ENCODE results near the gene MOV10L1.

MOV10L1 gene

DNA sequence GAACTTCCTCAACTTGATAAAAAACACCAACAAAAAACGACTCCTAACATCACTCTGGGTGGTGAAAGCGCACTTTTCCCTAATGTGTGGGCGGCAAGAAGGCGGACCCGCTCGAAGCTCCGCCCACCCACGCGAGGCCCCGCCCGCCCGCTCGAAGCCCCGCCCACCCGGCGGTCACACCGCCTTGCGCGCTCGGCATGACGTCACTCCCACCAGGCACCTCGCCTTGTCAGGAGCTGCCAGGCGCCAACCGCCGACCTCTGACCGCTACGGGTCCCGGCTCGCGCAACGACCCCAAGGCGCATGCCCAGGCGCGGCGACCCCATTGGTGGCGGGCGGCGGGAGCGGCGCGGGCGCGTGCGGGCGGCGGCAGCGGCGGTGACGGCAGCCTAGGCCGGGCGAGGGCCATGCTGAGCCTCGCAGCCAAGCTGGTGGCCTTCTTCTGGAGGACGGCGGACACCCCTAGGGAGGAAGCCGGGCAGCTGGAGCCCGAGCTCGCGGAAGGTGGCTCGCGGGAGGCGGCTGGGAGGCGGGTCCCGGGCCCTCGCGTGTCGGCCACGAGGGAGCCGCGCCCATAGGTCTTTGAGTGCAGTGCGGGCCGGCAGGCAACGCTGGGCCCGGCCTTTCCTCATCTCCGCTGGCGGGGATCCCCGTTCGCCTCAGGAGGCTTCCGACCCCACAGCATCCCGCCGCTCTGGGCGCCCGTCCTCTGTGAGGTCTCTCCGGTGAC, at the start of gene MOV10L1:
TSS of gene MOV10L1 (plus strand) at position 325 of the 730 bp plus-strand sequence. CDS start at position 408, 83 bp downstream.
- no peak for DNase-seq

DNA sequence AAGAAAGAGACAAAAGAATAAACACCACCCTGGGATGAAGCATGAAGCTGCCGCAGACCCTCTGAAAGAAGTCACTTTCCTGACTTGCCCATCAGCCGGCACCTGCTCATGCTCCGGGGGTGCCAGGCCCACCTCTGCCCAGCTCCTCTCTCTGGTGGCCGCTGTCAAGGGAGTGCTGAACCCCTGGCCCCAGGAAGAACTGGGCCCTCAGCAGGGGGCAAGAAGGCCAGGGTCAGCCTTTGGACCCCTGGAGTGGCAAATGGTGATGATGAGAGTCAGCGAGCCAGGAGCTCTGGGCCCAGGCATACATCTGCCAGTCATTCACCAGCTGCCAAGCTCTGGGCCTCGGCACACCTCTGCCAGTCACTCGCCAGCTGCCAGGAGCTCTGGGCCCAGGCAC, 49.1 kb upstream of the MOV10L1 start:
- DNase-seq = no peak

DNA sequence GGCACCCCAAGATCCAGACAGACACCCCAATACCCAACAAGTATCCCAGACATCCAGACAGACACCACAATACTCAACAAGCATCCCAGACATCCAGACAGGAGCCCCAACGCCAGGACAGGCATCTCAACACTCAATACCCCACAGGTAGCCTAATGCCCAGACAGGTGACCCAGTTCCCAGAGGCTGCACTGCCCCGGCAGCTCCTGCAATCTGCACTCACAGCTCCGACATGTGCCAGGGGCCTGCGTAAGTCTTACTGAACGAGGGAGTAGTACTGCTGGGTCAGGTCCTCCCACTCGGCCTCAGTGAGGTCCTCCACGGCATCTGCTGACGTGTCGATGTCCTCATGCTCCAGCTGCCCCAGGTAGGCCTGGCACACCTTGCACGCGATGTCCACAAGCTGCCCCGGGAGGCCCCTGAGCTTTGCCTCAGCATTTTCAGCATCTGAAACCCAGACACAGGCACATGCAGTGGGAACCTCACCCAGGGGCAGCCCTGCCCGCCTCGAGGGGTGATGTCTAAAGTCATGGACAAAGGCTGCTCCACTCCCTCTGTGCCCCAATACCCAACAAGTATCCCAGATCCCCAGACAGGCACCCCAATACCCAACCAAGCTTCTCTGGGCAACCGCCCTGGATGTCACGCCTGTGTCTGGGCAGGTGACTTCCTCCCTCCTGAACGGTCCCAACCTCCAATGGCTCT, 48.3 kb upstream of the MOV10L1 start:
- DNase-seq = no peak

DNA sequence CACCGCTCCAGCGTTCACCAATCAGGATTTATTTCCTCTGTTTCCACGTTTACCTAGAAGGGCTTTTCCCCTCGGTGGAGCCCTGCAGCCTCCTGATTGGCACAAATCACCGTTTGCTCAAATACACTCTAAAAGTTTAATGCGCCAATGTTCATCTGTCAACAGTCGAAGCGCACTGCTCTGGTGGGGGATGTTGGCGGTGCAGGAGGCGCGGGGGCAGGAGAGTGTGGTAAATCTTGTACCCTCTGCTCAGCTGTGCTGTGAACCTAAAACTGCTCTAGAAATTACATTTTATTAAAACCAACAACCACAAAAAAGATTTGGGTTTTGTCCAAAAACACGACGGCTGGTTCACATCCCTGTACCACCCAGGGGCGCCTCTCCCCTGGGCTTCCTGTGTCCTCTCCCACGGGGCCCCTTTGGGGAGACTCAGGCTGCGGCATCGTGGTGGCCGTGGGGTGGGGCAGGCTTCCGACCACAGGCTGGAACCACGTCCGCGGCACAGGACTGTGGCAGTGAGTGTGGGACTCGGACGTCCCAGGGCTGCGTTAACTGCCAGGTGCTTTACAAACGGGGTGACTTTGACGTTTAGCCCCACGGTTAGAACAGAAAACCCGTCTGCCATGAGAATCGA, 45.2 kb upstream of the MOV10L1 start:
- DNase-seq = no peak

DNA sequence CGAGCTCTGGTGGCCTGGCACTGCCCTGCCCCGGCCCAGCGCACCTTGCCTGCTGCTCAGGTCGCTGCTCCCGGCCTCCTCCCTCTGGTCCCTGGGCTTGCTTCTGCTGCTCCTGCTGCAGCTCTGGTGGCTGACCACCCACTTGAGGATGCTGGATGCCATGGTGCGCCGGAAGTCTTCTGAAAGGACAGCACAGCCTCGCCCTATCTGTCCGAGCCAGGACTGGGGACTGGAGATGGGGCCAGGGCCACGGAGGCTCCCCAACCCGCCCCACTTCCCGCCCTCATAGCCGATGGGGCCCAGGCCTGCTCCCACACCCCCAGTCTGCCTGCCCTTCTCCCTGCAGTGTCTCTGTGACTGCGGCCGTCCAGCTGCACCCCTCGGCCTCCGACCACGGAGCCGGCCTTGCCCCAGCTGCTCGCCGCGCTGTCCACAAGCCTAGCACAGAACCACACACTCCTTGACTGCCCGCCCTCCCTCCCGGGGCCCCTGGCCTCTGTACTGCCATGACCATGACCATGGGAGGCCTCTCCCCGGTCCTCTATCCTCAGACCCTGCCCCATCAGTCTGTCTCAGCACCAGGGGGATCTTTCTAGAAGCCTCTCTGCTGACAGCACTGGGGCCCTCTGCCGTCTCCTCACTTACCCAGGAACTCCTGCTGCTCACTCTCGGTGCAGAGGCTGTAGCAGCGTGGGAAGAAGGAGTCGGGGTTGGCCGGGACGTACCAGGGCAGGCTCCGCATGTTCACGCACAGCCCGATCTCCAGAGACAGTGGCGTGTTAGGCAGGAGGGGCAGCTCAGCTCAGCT, 44.4 kb upstream of the MOV10L1 start:
- no peak for DNase-seq

DNA sequence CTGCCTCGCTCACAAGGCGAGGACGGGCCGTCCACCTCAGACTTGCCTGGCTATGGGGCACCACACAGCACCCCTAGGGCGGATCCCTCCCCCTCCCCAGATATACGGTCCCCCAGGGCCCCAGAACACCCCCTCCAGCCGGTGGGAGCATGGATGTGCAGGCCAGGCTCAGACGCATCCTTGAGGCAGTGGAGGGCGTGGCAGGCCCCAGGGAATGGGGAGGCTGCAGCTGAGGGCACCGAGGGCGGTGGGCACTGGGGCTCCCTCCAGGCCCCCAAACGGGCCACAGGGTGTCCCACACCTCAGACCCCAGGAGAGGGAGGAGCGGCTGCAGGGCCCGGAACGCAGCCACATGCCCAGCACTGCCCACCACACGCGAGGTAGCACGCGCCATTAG, 43.8 kb upstream of the MOV10L1 start:
- no peak for DNase-seq

DNA sequence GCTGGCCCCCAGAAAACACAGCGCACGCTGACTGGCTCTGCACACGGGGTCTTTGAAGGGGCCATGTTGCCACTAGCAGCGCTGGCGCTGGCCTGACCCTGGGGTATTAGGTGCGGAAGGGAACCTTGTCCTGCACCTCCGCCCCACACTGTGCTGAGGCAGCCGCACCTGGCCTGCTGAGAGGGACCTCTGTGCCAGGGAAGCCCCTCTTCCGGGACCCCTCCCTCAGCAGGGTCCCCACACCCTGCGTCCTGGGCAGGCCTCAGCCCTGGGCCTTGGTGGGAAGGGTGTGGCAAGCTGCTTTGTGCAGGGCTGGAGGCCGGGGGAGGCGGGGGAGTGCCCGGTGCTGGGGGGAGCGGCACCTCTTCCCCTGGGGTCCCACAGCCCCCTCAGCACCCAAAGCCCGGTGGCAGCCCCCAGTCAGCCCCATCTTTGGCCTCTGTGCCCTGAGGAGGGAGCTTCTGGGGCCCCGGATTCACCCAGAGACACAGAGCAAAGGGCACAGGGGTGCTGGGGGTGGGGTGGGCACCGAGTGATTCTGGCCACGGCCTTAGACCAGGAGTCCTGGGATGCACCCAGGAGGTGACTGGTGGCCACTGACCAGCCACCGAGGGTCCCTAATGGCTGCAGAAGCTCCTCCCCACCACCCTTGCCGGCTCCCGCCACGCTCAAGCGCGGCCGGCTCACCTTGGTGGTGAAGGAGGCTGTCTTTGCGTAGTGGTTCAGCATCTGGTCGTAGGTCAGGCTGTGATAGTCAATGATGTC, 43.1 kb upstream of the MOV10L1 start:
- no peak for DNase-seq

DNA sequence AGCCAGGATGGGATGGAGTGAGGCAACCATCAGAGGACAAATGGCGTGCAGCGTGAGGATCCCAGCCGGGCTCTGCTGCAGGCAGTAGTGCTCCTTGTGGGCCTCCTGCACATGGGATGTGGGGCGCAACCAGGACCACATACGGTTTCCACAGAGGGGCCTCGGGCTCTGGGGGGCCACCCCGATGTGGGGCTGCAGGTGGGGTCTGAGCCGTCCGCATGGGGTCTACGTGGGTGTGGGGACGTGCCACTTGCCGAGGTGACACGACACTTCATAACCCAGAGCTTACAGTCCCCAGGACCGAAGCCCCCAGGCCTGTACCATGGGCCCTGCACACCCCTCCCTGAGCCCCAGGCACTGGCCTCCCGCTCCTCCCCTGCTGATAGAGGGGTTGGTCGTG, 42.5 kb upstream of the MOV10L1 start:
- DNase-seq = no peak

DNA sequence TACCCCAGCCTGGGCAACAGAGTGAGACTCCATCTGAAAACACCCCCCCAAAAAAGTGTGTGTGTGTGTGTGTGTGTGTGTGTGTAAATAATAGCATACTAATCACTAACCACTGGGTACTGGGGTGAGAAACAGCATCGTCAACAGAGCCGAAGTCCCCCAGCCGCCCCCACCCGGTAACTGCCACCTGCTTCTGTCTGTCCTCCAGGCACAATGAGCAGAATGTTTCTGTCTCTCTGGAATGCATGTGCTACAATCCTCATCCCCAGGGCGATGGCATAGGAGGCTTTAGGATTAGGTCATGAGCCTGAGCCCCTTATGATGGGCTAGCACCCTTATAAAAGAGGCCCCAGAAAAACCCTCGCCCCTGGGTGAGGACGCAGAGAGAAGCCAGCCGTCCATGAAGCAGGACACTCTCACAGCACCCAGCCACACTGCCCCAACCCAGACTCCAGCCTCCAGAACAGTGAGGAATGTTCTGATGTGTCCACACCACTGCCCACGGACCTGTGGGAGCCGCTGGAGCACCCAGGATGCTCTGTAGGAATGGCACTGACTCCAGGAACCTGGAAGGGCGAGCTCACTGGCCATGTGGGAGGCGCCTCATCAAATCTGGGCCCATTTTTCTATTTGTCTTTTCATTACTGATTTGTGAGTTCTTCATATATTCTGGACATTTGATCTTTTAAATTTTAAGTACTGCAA, 41.6 kb upstream of the MOV10L1 start:
- no peak for DNase-seq

DNA sequence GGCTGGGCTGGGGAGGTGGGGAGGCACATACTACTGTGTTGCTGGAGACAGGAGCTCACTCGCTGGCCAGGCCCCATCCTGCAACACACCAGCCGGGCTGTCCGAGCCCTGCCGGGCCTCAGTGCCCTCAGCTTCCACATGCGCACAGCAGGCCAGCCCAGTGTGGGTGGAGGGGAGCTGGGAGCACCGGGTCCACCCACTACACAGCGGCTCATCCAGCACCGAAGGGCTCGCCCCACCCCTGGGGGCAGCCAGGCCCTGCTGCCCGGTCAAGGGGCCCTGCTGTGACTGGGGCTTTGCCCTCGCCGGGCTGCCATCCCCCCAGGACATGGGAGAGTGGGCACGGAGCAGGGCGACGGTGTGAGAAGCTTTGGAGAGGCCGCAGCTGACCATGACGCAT, 41.0 kb upstream of the MOV10L1 start:
- no peak for DNase-seq

DNA sequence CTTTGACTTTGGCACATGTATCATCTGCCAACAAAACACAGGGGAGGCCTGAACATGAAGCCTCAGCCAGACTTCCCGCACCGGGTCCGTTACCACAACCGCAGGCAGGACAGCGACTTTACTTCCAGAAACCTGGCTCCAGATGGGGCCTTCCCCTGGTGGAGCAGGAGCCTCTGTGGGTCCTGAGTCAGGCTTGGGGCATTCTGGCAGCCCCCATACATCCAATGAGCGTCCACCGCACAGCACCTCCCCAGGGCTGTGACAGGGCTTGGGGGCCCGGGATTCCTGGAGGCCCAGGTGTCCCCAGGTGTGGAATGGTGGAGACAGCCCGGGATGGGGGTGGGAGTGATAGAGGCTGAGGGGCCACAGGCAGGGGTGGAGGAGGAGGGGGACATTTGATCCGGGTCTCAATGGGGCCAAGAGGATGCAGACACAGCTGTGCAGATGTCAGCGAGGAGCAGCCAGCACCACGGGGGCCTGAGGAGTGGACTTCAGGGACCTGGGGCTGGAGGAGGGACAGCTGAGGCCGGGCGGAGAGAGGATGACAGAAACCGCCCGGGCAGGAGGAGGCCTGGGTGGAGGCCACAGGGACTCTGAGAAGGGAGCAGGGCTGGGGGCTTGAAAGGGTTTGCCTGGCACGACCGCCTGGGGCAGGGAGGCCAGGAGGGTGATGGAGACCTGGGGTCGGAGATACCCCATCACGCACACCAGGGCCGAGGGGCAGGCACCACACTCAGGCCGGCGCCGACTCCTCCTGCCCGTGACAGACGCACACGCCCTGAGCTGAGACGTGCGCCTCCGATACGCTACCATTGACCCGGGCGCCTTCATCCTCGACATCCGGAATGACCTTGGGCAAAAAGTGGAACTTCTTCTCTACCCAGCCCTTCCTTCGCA, 40.3 kb upstream of the MOV10L1 start:
- no peak for DNase-seq

DNA sequence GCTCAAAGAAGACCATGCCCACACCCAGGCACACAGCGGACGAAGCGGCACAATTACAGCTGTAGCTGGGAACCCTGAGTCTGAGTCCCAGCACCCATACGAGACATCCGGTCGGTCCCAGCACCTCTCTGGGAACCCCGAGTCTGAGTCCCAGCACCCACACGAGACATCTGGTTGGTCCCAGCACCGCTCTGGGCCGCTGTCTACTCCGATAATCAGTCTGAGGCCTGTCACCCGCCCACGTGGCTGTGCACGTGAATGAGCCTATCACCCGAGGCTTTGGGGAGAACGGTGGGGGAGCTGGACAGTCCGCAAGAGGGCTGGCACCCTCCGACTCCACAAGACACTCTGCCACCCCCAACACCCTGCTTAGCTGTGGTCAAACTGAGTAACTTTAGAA, 37.9 kb upstream of the MOV10L1 start:
- DNase-seq = no peak

DNA sequence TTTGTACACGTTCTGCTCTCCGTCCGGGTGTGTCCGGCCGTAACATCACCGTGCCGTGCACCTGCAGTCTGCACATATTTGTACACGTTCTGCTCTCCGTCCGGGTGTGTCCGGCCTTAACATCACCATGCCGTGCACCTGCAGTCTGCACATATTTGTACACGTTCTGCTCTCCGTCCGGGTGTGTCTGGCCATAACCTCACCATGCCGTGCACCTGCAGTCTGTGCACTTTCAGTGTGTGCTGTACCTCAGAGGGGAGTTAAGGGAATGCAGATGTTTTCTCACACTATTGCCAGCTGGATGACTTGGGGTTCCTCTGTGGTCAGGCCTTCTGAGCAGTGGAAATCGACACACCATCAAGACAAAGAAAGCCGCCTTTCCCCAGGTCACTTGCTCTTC, 35.9 kb upstream of the MOV10L1 start:
- no peak for DNase-seq

DNA sequence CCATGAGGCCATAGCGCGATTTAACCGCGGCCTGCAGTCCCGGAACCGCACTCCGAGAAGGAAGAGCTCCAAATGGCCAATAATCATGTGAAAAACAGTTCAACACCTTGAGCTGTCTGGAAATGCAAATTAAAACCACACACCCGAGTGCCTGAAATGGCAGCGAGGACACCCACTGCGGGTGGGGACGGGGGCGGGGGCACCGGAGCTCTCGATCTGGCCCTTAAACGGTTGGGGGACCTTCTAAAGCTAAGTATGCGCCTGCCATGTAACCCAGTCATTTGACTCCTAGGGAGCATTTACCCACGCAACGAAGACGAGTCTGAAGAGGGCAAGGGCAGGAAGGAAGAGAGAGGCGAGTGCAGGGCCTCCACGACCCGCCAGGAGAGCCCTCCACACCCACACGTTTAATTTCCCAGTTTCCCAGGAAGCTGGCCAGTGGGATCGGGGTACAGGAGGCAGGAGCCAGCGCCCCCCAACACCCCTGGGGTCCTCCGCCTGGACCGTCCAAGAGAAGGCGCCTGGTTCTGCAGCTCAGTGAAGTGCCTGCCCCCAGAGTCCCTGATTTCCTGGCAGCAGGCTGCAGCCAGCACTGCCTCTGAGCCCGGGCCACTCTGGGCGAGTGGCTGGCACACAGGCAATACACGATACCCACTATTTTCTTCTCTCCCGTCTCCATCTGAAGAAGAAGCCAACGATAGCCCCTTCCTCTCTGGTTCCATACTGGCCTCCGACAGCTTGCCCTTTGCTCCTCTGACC, 33.4 kb upstream of the MOV10L1 start:
- no peak for DNase-seq

DNA sequence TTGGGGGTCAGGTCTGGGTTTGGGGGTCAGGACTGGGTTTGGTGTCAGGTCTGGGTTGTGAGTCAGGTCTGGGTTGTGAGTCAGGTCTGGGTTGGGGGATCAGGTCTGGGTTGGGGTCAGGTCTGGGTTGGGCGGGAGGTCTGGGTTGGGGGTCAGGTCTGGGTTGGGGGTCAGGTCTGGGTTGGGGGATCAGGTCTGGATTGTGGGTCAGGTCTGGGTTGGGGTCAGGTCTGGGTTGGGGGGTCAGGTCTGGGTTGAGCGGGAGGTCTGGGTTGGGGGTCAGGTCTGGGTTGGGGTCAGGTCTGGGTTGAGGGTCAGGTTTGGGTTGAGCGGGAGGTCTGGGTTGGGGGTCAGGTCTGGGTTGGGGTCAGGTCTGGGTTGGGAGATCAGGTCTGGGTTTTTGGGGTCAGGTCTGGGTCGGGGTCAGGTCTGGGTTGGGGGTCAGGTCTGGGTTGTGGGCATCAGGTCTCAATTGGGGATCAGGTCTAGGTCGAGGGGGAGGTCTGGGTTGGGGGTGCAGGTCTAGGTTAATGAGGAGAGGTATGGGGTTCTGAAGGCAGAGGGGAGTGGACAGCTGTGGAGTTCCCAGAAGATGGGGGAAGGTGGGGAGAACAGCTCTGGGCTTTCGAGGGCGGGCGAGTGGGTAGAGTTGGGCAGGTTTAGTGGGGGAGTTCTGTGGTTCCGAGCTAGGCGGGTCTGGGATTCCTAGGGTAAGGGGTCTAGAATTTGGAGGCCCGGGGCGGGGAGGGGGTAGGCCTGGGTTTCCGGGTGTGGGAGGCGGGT, 32.3 kb upstream of the MOV10L1 start:
- DNase-seq = no peak

DNA sequence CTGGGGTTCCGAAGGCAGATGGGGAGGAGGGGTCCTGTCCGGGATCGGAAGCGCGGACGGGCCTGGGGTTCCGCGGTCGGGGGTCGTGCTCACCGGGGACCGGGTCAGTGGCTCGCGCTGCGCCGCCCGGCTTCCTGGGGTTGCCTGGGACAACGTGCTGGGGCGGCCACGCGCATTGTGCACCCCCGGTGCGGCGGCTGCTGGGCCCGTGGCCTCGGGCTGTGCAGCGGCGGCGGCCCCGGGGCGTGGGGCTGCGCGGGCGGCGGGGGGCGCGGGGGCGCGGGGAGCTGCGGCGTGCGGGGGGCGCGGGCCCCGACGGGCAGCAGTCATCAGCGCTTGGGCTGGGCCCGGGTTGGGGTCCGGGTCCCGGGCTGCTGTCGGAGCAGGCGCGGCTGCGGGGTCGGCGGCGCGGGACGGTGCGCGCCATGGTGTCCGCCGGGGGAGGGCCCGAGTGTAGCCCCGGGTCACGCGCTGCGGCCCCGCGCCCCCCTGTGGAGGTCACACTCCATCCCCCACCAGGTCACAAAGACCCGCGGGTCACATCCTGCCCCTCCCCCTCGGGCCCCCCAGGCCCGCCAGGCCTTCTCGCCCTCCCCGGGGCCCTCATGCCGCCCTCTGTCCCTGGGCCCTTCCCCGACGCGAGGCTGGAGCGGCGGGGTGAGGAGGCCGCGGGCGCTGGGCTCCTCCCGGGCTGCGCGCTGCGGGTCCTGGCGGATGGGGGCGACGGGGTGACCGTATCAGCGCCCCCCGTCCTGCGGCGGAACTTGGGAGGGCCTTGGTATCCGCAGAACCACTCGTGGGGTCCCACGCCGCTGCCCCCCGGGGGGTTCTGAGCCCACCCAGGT, 31.5 kb upstream of the MOV10L1 start, which contains the start of gene TTLL8:
TSS of gene TTLL8 (minus strand) at position 238 of the 845 bp plus-strand sequence.
- no peak for DNase-seq

DNA sequence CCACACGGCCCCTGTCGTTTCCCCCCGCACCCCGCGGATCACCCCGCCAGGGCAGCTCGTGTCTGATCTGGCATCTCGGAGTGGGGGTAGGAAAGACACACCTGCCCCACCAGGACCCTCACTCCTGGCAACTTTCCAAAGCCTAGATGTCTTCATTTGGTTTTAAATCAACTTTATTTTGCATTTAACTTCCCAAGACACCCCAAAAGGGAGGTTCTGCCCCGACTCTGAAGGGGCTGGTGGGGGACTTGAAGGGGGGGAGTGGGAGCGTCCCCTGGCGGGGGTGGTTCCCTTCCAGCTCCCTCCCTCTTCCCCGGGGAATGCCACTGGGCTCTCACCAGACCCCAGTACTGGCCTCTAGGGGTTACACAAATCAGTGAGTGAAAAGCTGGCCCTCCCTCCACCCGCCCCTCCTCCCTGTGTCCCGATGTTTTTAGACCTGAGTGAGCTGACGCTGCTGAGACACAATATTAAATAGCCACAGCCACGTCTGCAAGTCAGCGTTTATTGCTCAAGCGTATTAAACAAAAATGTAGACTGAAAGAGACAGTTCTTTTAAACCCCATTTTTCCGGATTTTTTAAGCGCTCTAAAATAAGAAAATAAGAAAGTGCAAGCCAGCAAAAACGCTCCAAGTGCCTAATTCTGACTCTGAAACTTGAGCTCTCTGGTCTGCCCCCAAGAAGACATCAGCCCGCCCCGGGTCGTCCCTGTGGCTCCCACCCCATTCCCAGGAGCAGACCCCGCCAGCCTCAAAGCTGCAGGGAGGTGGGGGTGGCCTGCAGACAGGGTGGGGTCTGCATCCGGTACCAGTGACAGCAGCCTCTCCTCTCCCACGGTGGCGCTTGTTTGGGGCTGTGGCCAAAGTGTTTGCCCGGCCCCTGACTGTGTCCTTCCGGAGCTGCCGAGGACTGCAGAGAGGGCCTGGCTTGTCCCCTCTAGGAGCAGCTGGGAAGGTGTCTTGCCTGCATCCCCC, 30.6 kb upstream of the MOV10L1 start:
- no peak for DNase-seq
